HG03442 (cell line): ENCODE data around the gene PEX6.
"Not testable (repeated sequence)": the region's sequence is repeated elsewhere in the genome, so short reads cannot be mapped to it uniquely, and the experiment has no call there.

Experiments used
- ATAC-seq: cut with Tn5 transposase; IDR thresholded peaks from one replicate; pipeline ENCODE4 v1.9.1; 2021; ENCODE audit warnings: mild to moderate bottlenecking, moderate library complexity; ENCODE audit not compliant: unreplicated experiment

The PEX6 gene

DNA sequence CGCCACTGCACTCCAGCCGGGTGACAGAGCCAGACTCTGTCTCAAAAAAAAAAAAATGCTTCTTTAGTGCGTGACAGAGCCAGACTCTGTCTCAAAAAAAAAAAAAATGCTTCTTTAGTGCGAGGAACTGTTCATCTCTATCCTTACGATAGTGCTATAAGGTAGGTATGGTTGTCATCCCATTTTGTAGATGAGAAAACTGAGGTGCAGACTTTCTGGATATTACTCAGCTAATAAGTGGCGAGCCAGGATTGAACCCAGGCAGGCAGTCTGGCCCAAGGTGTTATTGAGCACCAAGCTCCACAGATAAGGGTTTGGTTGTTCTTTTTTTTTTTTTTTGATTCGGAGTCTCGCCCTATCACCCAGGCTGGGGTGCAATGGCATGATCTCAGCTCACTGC lies 22.9 kb upstream of the PEX6 start:
- no peak for ATAC-seq

DNA sequence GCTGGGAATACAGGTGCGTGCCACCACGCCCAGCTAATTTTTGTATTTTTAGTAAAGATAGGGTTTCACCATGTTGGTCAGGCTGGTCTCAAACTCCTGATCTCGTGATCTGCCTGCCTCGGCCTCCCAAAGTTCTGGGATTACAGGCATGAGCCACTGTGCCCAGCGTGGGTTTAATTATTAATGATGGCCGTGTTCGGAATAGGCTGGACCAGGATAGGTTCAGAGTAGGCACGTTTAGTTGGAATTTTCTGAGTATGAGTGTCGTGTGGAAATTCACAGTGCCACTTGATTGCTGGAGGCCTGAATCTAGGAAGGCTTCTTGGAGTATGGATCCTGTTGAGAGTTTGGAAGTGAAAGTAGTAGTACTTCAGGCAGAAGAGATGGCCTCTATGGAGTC lies 19.2 kb upstream of the PEX6 start:
- not testable (repeated sequence) for ATAC-seq

DNA sequence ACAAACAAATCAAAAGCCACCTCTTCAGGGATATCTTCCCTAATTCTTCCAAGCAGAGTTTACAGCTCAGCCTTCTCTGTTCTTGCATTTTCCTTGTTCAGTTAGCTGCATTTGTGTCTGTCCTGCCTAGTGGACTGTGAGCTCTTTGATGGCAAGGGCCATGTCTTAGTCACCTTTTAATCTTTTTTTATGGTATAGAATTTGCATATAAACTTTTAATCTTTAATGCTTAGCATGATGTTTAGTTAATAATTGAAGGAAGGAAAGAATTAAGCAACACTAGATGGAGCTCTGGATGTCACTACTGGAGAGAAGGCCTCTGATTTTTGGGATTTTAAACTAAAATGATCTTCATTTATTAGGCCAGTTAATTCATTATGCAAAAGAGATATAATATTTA lies 17.5 kb upstream of the PEX6 start:
- ATAC-seq, result no peak

DNA sequence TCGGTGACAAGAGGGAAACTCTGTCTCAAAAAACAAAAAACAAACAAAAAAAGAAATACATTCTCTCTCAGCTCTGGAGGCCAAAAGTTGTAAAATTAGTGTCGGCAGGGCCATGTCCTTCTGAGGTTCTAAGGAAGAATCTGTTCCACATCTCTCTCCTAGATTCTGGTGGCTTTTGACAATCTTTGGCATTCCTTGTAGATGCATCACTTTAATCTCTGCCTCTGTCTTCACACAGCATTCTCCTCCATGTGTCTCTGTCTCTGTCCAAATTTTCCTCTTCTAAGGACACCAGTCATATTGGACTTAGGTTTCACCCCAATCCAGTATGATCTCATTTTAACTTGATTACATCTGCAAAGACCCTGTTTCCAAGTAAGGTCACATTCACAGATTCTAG lies 14.5 kb upstream of the PEX6 start:
- no peak for ATAC-seq

DNA sequence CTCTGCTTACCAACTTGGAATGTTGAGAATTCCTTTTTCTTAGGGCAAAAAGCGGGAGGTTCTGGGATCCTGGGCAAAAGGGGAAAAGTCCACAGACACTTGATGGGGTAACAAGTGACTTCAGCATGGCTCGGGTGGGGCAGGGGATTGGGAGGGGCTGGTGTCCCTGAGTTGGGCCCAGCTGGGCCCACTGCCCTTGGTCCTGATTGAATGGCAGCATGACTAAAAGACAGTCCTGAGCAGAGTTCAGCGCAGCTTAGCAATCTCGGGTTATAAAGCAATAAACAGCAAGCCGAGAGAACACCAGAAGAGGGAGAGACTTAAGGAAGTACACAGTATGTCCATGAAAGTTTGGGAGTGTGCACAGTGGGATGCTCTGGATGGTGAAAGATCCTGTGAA lies 10.9 kb upstream of the PEX6 start:
- no peak for ATAC-seq

DNA sequence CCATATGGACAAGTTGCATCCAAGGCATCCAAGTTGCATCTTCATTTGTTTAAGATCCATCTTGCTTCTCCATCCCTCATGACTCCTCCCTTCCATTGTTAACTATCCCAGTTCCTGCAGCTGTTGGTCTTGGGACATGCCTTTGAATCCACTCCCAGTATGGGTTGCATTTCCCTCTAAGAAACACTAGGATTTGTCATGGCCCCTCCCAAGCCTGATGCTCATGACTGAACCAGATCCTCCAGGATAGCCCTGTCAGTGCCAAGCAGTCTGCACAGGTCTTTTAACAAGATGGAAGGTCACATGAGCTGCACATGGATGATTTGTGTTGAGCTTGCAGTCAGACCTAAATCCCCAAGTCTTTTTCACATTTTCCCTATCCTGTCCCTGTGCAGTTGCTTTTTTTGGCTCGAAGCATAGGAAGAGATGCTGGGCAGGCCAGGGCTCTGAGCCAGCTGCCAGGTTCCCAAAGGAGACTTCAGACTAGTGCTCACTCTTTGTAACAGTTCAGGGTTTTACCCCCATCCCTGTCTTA lies 9.6 kb upstream of the PEX6 start:
- no peak for ATAC-seq

DNA sequence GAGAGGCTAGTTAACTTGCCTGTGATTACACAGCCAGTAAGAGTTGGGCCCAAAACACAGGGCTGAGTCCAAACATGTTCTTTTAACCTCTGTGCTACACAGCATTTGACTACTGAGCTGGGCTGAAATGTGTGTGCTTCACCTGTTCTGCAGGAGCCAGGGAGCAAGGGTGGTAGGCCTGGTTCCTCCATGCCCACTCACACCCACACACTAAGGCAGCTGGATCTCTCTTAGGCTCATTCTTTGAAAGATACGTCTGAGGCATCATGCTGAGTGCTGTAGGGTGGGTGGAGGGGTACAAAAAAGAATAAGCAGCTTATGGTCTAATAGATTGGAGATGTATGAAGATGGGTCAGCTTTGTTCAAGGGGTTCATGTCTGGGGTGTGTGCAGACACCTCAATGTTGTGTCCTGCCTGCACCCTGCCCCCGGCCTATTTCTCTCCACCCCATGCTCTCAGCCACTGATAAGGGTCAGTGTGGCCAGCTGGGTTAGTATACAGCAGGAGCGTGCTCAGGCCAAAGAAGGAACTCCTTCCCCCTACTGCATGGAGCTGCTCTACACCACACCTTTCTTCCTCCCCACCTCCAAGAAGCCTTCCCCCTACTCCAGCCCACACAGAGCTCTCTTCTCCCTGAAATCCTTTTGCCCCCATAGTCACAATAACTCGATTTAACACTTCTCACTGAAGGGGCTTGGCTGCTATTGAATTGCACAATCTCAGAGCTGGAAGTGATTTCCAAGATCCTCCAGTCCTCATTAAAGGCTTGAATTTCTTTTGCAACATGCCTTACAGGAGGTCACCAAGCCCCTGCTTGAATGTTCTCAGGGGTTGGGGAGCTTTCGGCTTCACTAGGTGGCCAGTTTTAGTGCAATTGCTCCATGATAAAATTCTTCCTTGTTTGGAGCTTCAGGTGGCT lies 8.8 kb upstream of the PEX6 start:
- ATAC-seq, result no peak

DNA sequence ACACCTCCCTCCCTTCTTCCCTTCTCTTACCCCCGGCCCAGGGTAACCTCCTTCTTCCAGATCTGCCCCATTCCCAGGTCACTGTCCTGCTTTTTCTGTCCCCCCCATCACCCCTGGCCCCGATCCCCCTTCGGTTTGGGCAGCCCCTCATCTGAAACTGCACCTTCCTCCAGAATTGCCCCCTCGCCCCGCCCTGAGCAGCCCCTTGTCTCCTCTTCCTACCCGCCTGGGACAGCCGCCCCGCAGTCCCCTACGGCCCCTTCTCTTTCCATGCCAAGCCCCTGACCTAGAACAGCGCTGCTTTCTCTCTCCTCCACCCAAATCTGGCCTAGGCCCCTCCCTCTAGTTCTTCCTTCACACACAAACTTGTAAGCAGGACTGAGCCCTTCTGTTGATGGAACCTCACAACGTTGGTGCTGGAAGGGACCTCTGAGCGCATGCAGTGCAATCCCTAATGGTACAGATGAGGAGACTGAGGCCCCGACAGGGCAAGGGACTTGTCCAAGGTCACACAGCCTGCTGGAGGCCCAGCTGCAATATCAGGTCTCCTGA lies 6.0 kb upstream of the PEX6 start:
- ATAC-seq, result no peak

DNA sequence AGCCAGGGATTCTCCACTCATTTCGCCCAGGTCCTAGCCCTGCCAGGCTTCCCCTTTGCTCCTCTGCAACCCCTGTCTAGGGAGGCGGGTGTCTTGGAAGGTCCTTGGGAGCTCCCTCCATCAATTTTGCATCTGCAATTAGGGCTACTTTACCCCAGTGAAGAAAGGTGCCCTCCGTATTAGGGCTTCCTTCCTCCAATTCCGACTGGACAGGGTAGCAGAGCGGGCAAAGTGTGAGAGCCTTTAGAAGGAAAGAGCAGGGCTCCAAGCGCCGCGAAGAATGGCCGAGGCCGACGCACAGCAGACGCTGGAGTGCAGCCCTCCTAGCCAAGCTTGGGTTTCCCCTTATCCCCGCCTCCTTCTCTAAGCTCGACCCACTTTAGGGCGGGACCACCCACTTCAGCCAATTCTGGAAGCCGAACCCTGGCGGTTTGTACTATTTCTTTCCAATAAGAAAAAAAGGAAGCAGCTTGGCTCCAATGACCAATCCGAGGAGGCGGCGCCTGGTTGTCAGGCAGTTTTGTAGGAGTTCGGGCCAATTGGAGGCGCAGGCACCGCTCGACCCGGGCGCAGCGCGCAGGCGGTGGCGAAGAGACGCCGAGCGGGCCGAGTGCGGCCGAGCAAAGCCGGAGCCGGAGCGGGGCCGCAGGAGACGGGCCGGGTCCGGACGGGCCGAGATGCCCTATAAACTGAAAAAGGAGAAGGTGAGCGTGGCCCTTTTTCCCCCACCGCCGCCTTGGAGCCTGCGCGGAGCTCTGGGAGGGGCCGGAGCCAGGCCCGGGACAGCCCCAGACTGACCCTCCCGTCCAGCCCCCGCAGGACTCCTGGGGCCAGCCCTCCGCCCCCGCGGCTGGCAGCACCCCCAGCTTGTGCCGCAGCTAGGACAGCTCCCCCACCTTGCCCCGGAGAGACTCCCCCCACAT lies 5.3 kb upstream of the PEX6 start, which contains the start of gene PPP2R5D:
TSS of gene PPP2R5D (plus strand) at position 570 of the 923 bp plus-strand sequence. CDS start at position 678, 108 bp downstream.
- peak; percentile 91 for ATAC-seq

DNA sequence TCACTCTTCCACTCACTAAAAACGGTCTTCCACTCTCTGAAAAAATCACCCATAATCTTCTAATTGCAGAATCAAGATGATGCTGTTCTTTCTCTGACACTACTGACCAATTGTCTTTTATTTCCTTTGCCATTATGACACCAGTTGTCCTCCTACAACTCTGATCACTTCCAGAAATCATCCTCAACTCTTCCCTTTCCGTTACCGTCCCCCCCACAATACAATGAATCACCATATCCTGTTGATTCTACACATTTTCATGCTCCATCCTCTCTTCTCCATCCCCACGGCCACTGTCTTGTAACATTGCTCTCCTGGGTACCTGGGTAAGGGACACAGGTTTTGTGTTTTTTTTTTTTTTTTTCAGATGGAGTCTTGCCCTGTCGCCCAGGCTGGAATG lies 2.9 kb upstream of the PEX6 start:
- no peak for ATAC-seq

DNA sequence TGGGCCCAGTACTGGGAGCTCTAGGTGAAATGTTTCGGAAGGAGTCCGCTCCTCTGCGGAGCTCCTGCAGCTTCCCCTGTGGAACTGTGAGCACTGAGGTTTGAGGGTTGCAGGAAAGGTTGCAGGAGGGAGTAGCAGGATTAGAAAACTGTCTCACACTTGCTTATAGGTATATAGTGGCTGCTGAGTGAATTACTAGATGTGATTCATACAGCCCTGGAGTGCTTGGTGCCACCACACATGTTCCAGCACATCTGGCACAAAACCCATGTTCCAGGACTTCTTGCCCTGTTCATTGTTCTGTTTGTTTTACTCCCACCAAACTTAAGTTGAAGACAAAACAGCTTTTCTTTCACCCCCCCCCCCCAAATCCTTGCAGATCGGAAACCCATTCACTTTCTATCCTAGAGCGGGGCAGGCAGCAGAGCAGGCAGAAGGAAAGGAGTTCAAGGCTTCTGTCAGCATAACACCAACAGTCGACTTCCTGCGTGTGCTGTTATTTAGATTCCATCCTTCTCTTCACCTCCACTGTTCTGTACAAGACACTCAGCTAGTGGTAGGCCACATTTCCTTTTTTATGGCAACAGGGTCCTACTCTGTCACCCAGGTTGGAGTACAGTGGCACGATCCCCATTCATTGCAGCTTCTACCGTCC lies 669 bp upstream of the PEX6 start:
- ATAC-seq, result no peak

DNA sequence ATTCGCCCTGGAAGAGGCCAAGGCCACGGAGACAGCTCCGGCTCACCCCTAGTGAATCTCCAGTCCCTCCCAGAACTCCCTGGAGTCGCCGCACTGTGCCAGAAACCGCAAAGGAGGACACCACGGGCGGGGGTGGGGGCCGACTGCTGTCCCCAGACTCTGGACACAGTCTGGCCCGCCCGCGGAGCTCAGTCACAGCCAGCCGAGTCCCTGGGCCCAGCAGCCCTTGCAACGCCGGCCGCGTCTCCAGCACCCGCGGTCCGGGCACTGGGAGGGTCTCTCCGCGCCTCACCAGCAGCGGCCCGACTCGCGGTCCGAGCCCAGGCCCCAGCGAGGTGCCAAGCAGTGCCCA lies 518 bp downstream of the PEX6 start:
- ATAC-seq, result peak; percentile 24

DNA sequence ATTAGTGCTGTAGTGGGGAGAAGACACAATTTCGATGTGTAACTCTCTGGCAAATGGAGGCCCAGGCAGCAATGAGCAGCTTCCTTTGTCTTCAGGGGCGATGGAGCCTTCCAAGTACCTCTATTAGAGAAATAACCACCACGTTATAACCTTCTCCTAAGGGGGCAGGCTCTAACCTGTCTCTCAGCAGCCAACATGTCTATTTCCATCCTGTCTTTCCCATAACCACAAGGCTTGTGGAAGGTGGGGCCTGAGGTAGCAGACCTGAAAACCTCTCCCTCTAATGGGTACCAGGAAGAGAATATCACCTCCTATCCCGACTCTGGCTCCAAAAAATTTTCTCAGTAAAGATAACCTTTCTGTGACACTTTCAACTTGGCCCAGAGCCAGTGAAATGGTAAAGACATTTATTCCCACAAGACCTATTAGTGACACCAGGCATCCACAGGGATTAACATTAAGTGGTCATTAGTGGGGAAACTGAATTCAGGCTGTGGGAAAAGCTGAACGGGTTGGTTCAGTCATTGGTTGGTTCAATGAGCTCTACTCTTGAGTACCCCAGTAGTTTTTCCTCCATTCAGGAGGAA lies 4.0 kb downstream of the PEX6 start:
- no peak for ATAC-seq

DNA sequence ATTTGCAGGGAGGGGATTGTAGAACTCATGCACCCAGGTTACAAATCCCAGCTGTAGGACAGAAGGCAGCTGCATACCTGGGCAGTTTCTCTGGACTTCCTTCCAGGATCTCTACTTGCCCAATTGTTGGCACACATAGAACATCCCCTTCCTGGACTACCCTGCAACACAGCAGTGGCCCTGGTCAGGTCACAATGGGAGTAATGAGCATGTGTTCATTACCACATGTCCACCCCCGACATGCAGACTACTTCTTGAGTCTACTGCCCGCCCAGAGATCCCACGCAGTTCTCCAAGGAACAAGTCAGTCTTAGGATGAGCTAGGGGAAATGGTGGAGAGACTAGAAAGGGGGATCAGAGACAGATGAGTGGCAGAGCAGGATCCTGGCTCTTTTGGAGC lies 5.1 kb downstream of the PEX6 start:
- ATAC-seq, result no peak

DNA sequence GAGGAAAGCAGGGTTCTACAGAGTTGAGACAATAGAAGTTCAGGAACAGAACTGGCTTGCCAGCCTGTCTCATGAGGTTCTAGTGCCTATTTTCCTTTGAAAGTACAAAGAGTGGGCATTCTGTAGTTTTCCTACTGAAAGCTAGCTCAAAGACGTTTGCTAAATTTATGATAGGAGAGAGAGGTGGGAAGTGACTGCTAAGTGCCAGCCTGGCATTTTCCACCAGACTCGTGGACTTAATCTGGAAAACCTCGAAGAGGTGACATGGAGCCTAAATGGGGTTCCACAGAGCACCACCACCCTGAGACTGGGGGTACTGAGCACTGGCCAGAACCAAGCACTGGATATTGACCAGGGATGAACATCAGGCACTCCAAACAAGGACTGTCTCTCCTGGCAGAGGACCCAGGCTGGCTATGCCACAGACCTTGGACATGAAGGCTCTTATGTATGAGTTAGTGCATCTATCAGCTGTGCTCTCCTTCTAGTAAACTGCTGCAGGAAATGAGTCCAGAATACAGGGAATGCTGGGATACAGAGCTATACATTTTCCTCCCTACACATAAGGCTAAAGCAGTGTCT lies 7.1 kb downstream of the PEX6 start:
- no peak for ATAC-seq

DNA sequence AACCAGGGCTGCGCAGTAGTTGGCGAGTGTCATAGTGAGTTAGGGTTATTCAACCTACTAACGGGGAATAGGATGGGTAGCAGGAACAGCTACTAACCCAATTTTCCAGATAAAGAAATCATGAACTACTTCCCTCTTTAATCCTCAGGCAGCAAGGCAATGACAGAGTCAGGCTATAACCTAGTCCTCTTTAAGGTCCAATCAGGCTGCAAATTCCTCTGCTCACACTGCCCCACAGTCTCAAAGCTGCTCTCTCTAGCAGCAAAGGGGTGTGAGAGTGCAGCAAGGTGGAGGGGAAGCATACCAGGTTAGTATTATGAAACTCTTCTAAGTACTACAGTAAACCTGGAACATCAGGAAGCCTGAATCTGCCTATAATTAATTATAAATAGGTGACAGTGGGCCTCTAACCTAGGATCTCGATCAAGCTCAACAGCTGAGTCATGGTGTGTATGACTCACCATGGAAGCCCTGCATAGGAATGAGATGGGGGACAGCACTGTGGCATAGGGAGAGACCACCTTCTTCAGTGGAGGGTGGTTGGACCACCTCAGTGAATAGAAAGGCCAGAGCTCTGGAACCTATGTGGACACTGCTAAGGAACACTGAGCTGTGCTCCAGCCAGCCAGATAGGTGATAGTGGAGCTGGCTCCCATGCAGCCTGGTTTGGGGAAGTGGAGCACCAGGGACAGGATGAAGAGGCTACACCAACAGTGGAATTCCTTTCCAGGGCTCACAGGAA lies 7.9 kb downstream of the PEX6 start:
- no peak for ATAC-seq

DNA sequence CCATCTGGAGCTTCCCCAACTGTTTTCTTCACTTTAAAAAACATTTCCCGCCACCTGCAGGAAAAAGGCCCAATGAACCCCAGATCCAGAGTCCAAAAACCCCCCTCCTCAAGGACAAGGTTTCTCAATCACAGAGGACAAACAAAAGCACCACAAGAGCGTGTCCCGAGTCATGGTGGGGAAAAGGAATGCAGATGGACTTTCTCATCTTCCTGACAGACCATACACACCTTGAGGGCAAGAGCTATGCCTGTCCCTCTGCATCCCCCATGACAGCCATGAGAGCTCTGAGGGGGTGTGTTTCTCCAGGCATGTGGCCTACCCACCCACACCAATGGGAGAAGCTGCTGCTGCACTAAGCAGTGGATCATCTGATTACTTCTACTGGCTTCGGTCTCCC lies 9.0 kb downstream of the PEX6 start:
- ATAC-seq, result no peak

DNA sequence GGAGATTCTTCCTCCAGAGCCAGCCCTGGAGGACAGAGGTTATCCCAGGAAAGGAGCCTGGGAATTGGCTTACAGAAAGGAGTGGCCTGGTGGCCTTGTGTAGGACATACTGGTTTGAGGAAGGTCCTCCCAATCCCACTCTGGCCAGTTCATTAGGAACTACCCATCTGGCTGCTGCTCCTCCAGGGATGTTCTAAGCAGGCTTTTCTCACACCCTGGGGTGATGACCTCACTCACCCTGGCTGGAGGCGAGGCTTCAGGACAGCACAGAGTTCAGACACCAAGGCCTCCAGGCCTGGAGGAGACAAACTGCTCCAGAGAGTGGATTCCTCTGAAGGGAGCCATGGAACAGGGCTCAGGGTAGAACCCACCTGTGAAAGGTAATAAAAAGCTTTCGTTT lies 9.6 kb downstream of the PEX6 start:
- ATAC-seq, result no peak

DNA sequence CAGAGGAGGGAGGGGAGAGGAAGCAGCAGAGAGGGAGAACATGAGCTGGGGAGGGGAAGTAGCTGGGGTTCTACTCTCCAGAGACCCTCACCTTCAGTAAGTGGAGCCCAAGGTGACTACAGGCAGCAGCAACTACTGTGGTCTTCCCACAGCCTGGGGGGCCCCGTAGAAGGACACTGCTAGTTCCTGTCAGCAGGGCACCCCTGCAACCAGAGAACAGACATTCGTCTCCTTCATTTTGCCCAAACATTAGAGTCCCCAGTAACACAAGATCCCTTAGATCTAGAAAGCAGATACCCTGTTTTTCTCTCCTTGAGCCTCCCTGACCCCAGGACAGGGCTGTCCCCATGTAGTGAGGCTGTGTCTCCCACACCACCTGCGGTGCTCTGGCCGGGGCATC lies 10.2 kb downstream of the PEX6 start:
- ATAC-seq, result no peak
